Right atrium auricular region (tissue), 2 donors: Measurements from ENCODE around the gene FAM50B. TPM values are rescaled to one million over a fixed set of nuclear protein-coding genes. Genes with fewer than 3 reads are reported as not detected.
A peak's percentile ranks its signal among the peaks of the same experiment; 100 is the strongest.

Source experiments
- DNase-seq: peaks from one replicate; pipeline ENCODE4 v3.0.0-alpha.2; 2019; ENCODE audit warnings: low spot score
- H3K27ac ChIP-seq, 2 donors: fragments of 200-600 bp; sonication (generic); 1 replicate in 1 of 2; 2 replicates in 1 of 2; pipeline ENCODE4 v1.5.1; 2016 to 2019
- H3K27me3 ChIP-seq, 2 donors: fragments of 200-600 bp; sonication (generic); one replicate each; pipeline versions ENCODE4 v1.5.1 to v1.6.0; 2017 to 2019
- H3K36me3 ChIP-seq: fragments of 200-600 bp; sonication (generic); one replicate; pipeline ENCODE4 v1.5.1; 2016
- H3K4me1 ChIP-seq, 2 donors: fragments of 200-600 bp; sonication (generic); one replicate each; pipeline versions ENCODE4 v1.5.1 to v1.6.0; 2017 to 2019
- H3K4me3 ChIP-seq, 2 donors: fragments of 200-600 bp; sonication (generic); 1 replicate in 1 of 2; 2 replicates in 1 of 2; pipeline ENCODE4 v1.5.1; 2017 to 2019; ENCODE audit warnings: mild to moderate bottlenecking in 1 of 2, moderate library complexity in 1 of 2
- H3K9me3 ChIP-seq, 2 donors: fragments of 200-600 bp; sonication (generic); one replicate each; pipeline ENCODE4 v1.5.1; 2019
- CTCF ChIP-seq, 2 donors: fragments of 200-600 bp; sonication (generic); IDR thresholded peaks; one replicate each; pipeline ENCODE4 v1.5.1; 2019; ENCODE audit warnings: antibody characterized with exemption in 2 of 2
- total RNA-seq, 2 donors: library from RNA; depleted of rRNA; stranded (reverse); fragments of >200 nt; gene quantifications; one replicate each; pipeline ENCODE4 v1.1.0, GENCODE V29; 2016

The FAM50B gene
- total RNA-seq, 2 donors from 2014 or later = 10.0 to 19.6 TPM

- no peaks in the 10 kb centered on the region for H3K9me3 ChIP-seq
- DNase-seq = no peak
- peaks cover 0 to 37% of the 10 kb centered on the region in 2 donors for H3K4me1 ChIP-seq
- peak overlapping the region in 1 of 2 donors; percentile 60 for H3K27ac ChIP-seq
- no peak overlapping the region for H3K4me3 ChIP-seq
- no peaks in the 10 kb centered on the region for H3K36me3 ChIP-seq
- TF ChIP-seq CTCF (IDR thresholded peaks at IDR 0.05) = no peak
- H3K27me3 ChIP-seq = no peaks in the 10 kb centered on the region
Measured at GRCh38 chr6:3809515-3809891, 39.7 kb upstream of the FAM50B start.

GRCh38 chr6:3809982-3810381 is 39.2 kb upstream of the FAM50B start:
- DNase-seq = no peak
- H3K4me3 ChIP-seq = no peak overlapping the region
- no peak for TF ChIP-seq CTCF (IDR thresholded peaks at IDR 0.05)
- H3K27me3 ChIP-seq = no peaks in the 10 kb centered on the region
- no peaks in the 10 kb centered on the region for H3K36me3 ChIP-seq
- H3K9me3 ChIP-seq = no peaks in the 10 kb centered on the region
- peaks cover 0 to 37% of the 10 kb centered on the region in 2 donors for H3K4me1 ChIP-seq
- no peak overlapping the region for H3K27ac ChIP-seq

DNA sequence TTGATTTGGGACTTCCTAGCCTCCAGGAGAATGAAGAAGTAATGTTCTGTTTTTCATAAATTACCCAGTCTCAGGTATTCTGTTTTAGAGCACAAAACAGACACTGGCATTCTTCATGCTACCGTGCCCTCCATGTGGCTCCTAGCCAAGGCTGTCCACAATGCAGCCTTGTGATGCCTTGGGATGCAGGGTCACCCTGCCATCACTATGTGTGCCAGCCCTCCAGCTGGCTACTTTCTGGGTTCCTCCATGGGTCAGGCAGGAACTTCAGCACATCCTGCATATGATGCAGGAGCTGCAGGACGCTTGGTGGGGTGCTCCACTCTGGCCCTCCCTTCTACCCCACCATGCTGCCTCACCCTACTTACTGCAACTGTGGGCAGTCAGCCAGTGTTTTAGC is 38.0 kb upstream of the FAM50B start:
- Histone ChIP-seq H3K4me1 (peaks cover 0 to 31% of the 10 kb centered on the region in 2 donors), H3K36me3 (no peaks in the 10 kb centered on the region), H3K27ac (no peak overlapping the region), H3K4me3 (no peak overlapping the region), H3K27me3 (no peaks in the 10 kb centered on the region), H3K9me3 (no peaks in the 10 kb centered on the region)
- DNase-seq = no peak
- no peak for TF ChIP-seq CTCF (IDR thresholded peaks at IDR 0.05)

DNA sequence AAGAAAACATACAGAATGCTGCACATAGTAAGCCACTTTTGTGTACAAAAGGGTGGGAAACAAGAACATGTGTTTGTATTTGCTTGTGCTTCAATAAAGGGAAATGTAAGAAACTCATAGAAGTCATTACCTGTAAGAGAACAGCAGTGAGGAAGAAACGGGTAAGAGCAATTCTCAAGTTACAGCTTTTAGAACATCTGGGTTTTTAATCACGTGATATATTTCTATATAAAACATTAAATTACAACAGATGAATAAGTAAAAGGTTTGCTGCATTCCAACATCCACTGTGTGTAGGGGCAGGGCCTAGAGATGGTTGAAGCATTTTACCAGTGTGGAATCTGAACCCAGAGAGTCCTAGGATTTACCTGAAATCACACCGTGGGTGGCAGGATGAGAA is 36.6 kb upstream of the FAM50B start:
- Histone ChIP-seq H3K4me1 (peaks cover 0 to 29% of the 10 kb centered on the region in 2 donors), H3K36me3 (no peaks in the 10 kb centered on the region), H3K27ac (no peak overlapping the region), H3K4me3 (no peak overlapping the region), H3K9me3 (no peaks in the 10 kb centered on the region), H3K27me3 (no peaks in the 10 kb centered on the region)
- TF ChIP-seq CTCF (IDR thresholded peaks at IDR 0.05) = no peak
- no peak for DNase-seq

DNA sequence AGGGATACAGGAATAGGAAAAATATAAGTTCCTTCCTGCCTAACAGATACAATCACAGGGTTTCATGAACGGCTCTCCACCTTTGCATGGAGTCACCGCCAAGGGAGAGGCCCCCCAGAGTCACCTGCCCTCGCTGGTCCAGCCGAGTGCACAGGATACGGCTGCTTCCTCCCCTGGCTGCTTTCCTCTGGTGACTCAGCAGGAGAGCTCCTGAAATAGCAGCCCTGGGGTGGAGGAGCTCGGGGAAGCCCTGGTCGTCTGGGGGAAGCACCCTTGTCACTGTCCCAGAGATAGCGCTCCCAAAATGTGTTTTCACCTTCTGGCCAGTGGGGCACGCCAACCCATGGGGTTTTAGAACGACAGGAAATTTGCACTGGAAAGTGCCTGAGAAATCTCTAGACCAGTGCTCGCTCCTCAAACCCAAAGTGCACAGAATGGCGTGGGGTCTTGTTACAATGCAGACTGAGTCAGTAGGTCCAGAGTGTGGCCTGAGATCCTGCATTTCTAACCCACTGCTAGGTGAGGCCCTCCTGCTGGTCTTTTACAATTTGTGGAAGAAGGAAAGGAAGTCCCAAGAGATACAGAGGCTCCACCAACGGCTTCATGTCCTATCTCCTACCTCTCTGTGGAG is 35.9 kb upstream of the FAM50B start:
- H3K4me1 ChIP-seq = peaks cover 0 to 29% of the 10 kb centered on the region in 2 donors
- H3K9me3 ChIP-seq = no peaks in the 10 kb centered on the region
- H3K27me3 ChIP-seq = no peaks in the 10 kb centered on the region
- no peak for TF ChIP-seq CTCF (IDR thresholded peaks at IDR 0.05)
- no peak overlapping the region for H3K4me3 ChIP-seq
- peak; percentile 78 for DNase-seq
- no peaks in the 10 kb centered on the region for H3K36me3 ChIP-seq
- peak overlapping the region in 1 of 2 donors; percentile 9 for H3K27ac ChIP-seq

DNA sequence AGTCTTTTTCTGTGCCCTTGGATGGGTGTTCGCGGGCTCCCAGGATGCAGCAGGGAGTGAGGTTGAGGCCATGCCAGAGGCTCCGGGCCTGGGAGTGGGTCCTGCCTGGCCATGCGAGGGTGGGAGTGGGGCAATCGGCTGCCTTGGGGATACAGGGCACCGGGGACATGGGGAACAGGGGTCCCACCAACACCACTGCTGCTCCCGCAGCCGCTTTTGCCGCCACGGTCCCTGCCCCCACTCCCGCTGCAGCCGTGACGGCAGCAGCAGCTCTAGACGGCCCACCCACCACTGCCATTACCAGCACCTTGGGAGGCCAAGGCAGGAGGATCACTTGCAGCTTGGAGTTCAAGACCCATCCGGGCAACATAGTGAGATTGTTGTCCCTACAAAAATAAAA is 35.3 kb upstream of the FAM50B start:
- no peak overlapping the region for H3K27ac ChIP-seq
- H3K36me3 ChIP-seq = no peaks in the 10 kb centered on the region

More for the DNA sequence above, 35.3 kb upstream of the FAM50B start:
- no peak for TF ChIP-seq CTCF (IDR thresholded peaks at IDR 0.05)
- DNase-seq = no peak
- Histone ChIP-seq H3K4me3 (no peak overlapping the region), H3K27me3 (no peaks in the 10 kb centered on the region), H3K9me3 (no peaks in the 10 kb centered on the region), H3K4me1 (peaks cover 0 to 23% of the 10 kb centered on the region in 2 donors)
